Progenitor cell of endocrine pancreas (in vitro differentiated cells): ENCODE data around the gene OR51B4. TPM values are rescaled to one million over a fixed set of nuclear protein-coding genes. Genes with fewer than 3 reads are reported as not detected.
"Not testable (repeated sequence)": the region's sequence is repeated elsewhere in the genome, so short reads cannot be mapped to it uniquely, and the experiment has no call there.

Experiments
- DNase-seq: peaks from one replicate; pipeline ENCODE4 v3.0.0; 2021; ENCODE audit warnings: low spot score; ENCODE audit not compliant: unreplicated experiment
- H3K27ac Mint-ChIP-seq: 2 replicates; pipeline ENCODE4 v1.8.0; 2021; ENCODE audit warnings: mild to moderate bottlenecking, moderate library complexity, mixed read lengths
- H3K27me3 Mint-ChIP-seq: 2 replicates; pipeline ENCODE4 v1.8.0; 2021; ENCODE audit warnings: mixed read lengths
- H3K36me3 Mint-ChIP-seq: 2 replicates; pipeline ENCODE4 v1.8.0; 2022; ENCODE audit warnings: mixed read lengths; ENCODE audit not compliant: insufficient read depth
- H3K4me1 Mint-ChIP-seq: 2 replicates; pipeline ENCODE4 v1.8.0; 2021; ENCODE audit warnings: low read depth, mixed read lengths
- H3K4me3 Mint-ChIP-seq: 2 replicates; pipeline ENCODE4 v1.8.0; 2021; ENCODE audit warnings: low read depth, mild to moderate bottlenecking, moderate library complexity, mixed read lengths
- H3K9me3 Mint-ChIP-seq: 2 replicates; pipeline ENCODE4 v1.8.0; 2021; ENCODE audit warnings: low read depth, mixed read lengths
- CTCF ChIP-seq: fragments of 200-600 bp; sonication (generic); IDR thresholded peaks from one replicate; pipeline ENCODE4 v1.5.0; 2021; ENCODE audit warnings: antibody characterized with exemption, mild to moderate bottlenecking; ENCODE audit not compliant: unreplicated experiment
- total RNA-seq: library from RNA; stranded (reverse); gene quantifications from 2 replicates; pipeline ENCODE4 v1.2.1, GENCODE V29; 2021

The OR51B4 gene
- total RNA-seq, 1 donor from 2014 or later: not detected

DNA sequence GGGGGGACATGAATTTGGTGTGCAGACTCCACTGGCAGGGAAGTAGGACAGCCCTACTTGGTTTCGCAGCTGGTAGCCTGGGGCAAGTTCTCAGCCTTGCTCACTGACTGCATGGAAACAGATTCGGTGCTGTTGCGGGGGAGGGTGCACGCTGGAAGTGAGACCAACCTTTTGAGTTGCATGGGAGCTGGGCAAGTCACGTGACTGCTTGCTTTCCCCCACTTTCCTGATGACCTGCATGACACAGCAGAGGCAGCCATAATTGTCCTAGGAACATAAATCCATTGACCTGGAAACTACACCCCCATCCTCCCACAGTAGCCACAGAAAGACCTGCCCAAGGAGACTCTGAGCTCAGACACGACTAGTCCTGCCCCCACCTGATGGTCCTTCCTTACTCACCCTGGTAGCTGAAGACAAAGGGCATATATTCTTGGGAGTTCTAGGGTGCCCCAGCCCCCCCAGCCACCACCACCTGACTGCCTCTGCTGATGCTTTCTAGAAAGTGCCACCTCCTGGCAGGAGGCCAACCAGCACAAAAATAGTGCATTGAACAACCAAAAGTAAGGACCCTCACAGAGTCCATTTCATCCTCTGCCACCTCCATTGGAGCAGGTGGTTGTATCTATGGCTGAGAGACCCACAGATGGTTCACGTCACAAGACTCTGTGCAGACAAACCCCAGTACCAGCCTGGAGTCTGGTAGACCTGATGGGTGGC is 43.0 kb downstream of the OR51B4 start:
- no peak for TF ChIP-seq CTCF
- H3K4me3 Mint-ChIP-seq: no peak overlapping the region
- no peak overlapping the region for H3K27ac Mint-ChIP-seq
- DNase-seq: no peak
- H3K27me3 Mint-ChIP-seq: no peaks in the 10 kb centered on the region
- H3K4me1 Mint-ChIP-seq: peaks cover 7% of the 10 kb centered on the region
- no peaks in the 10 kb centered on the region for H3K36me3 Mint-ChIP-seq
- peaks cover 6% of the 10 kb centered on the region for H3K9me3 Mint-ChIP-seq

DNA sequence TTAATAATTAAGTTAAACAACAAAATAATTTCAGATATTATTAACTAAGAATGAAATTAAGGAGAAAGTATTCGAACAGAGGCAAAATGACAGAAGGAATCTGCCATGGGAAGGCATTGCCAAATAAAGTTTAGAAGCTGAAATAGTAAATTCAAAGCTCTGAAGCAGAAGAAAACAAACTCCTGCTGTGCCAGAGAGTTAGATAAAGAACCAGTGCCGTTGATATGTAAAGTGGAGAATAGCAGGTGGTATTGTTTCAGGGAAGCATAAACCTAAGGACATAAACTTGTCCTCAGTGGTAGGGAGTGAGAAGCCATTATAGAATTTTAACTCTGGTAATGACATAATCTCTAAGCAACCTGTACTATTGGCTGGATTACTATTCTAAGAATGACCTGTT is 44.5 kb downstream of the OR51B4 start:
- no peak for DNase-seq

DNA sequence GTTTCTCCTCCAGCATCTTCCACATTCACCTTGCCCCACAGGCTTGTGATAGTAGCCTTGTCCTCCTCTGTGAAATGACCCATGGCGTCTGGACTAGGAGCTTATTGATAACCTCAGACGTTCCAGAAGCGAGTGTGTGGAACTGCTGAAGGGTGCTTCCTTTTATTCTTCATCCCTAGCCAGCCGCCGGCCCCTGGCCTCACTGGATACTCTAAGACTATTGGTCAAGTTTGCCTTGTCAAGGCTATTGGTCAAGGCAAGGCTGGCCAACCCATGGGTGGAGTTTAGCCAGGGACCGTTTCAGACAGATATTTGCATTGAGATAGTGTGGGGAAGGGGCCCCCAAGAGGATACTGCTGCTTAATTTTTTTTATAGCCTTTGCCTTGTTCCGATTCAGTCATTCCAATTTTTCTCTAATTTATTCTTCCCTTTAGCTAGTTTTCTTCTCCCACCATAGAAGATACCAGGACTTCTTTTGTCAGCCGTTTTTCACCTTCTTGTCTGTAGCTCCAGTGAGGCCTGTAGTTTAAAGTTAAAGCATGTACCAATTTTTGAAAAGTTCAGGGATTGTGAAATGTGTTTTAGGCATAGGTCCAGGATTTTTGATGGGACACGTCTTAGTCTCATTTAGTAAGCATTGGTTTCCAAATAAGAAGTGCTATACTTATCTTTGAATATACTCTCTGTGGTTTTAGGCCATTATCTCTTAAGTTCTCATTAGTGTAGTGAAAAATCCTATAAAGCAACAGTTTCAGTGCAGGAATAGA is 46.9 kb downstream of the OR51B4 start, which contains the start of gene HBG2:
Gene HBG2, minus strand, starts transcription at position 136 of the 768 bp plus-strand sequence. Its CDS starts 53 bp downstream, at position 83.
- DNase-seq, H3K4me3 Mint-ChIP-seq, H3K27me3 Mint-ChIP-seq, H3K36me3 Mint-ChIP-seq, H3K27ac Mint-ChIP-seq, H3K9me3 Mint-ChIP-seq, H3K4me1 Mint-ChIP-seq: not testable (repeated sequence)

More for the DNA sequence above, 44.5 kb downstream of the OR51B4 start:
- peaks cover 6% of the 10 kb centered on the region for H3K27me3 Mint-ChIP-seq
- H3K4me1 Mint-ChIP-seq: peaks cover 7% of the 10 kb centered on the region
- no peak overlapping the region for H3K4me3 Mint-ChIP-seq
- peaks cover 6% of the 10 kb centered on the region for H3K9me3 Mint-ChIP-seq
- H3K27ac Mint-ChIP-seq: no peak overlapping the region
- no peak for TF ChIP-seq CTCF
- no peaks in the 10 kb centered on the region for H3K36me3 Mint-ChIP-seq

- H3K4me1 Mint-ChIP-seq, H3K36me3 Mint-ChIP-seq, H3K27ac Mint-ChIP-seq, H3K27me3 Mint-ChIP-seq, H3K4me3 Mint-ChIP-seq, DNase-seq, H3K9me3 Mint-ChIP-seq: not testable (repeated sequence)
These were observed 47.7 kb downstream of the OR51B4 start for GRCh38 chr11:5254023-5254422.

GRCh38 chr11:5253440-5253839 is 48.3 kb downstream of the OR51B4 start:
- H3K9me3 Mint-ChIP-seq, H3K27me3 Mint-ChIP-seq, H3K27ac Mint-ChIP-seq, DNase-seq, H3K36me3 Mint-ChIP-seq, H3K4me3 Mint-ChIP-seq, H3K4me1 Mint-ChIP-seq: not testable (repeated sequence)

DNA sequence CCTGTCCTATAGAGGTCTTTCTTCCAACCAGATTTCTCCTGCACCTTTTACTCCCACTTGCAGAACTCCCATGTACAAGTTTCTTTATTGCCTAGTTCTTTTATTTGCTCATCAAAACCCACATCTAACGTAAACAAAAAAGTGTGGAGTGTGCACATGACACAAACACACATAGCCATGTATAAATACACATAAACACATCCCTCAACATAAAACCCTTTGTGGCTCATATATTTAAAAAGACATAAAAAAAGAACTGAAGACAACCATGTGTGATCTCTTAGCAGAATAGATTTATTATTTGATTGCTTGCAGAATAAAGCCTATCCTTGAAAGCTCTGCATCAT is 48.9 kb downstream of the OR51B4 start:
- no peaks in the 10 kb centered on the region for H3K36me3 Mint-ChIP-seq
- no peaks in the 10 kb centered on the region for H3K9me3 Mint-ChIP-seq
- no peak overlapping the region for H3K4me3 Mint-ChIP-seq
- H3K27me3 Mint-ChIP-seq: peaks cover 11% of the 10 kb centered on the region
- H3K27ac Mint-ChIP-seq: no peak overlapping the region
- TF ChIP-seq CTCF: no peak
- H3K4me1 Mint-ChIP-seq: peaks cover 7% of the 10 kb centered on the region
- no peak for DNase-seq
